GM19240 (cell line): ENCODE results near the gene PTGR2.
"Not testable (repeated sequence)": the region's sequence is repeated elsewhere in the genome, so short reads cannot be mapped to it uniquely, and the experiment has no call there.

Experiments used
- DNase-seq: peaks from one replicate; pipeline ENCODE4 v3.0.0; 2011; ENCODE audit warnings: low spot score; ENCODE audit not compliant: insufficient read length

Gene PTGR2

DNA sequence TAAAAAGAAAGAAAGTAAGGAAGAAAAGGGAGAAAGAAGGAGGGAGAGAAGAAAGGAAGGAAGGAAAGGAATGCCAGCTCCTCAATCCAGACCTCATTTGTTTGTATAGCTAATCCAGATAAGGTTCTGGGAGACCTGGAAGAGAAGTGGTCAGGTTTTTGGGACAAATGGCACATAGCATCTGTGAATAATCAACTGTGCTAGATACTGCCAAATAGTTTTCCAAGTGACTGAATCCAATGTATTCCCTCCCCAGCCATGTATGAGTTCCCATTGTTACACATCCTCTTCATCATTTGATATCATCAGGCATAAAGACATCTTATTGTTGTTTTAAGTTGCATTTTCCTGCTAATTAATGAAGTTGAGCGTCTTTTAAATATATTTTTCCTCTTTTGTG, 18.6 kb upstream of the PTGR2 start:
- DNase-seq, result no peak

GRCh38 chr14:73833530-73834260, 17.9 kb upstream of the PTGR2 start:
- DNase-seq, result no peak

DNA sequence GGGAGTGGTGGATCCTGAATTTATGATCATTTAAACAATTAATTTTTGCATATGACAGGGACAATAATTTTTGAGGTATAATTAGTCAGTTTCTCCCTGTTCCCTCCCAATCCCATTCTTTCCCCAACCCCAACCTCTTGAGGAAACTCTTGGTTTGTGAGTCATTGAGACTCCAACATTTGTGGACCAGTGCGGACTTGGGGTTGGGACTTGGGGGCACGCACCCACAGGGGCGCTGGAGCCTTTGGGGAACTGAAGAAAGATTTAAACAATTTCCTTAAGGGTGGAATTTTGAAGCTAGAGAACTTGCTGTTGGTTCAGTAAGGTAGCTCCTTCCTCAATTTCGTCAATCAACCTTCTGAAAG, 17.4 kb upstream of the PTGR2 start:
- no peak for DNase-seq

DNA sequence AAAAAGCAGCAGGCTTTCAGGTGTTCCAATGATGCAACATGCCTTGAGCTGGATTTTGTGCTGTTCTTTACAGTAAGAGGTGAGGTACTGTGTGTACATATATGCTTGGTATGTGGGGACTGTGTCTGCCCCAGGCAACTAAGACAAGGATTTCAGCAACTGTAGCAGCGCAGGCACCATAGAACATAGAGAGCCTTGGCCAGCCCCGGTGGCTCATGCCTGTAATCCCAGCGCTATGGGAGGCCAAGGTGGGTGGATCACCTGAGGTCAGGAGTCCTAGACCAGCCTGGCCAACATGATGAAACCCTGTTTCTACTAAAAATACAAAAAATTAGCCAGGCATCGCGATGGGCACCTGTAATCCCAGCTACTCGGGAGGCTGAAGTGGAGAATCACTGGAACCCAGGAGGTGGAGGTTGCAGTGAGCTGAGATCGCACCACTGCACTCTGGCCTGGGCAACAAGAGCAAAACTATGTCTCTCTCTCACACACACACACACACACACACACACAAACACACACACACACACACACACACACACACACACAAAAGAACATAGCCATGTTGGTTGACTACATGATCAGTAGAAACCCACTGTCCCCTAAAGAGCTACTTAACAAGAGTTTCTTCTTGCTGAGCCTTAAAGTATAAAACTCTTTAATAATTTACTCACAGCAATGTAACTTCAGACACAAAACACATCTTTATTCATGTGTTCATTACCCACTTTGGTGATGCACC, 13.2 kb upstream of the PTGR2 start:
- not testable (repeated sequence) for DNase-seq

- DNase-seq, result no peak
Measured at GRCh38 chr14:73842201-73842600, 9.4 kb upstream of the PTGR2 start.

DNA sequence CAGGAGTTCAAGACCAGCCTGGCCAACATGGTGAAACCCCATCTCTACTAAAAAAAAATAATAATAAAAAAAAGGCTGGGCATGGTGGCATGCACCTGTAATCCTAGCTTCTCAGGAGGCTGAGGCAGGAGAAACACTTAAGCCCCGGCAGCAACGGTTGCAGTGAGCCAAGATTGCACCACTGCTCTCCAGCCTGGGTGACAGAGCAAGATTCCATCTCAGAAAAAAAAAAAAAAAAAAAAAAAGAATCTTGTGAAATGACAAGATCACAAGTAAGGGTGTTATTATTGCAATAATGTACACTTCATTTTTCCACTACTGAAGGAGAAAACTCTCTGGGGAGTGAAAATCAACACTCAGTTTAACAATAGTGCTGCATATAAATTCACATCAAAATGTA, 8.8 kb upstream of the PTGR2 start:
- DNase-seq, result no peak

DNA sequence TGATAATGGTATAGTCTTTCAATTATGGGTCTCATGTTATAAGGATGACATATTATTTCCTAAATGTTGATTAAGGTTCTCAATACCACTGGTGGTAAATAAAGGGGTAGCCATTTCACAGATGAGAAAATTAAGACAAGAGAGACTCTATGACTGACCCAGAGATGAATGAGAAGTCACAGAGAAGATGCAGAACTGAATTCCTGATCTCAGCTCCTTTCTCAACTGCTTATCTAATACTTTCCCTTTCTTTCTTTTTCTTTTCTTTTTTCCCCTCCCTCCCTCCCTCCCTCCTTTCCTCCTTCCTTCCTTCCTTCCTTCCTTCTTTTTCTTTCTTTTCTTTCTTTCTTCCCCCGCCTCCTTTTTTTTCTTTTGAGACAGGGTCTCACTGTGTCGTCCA, 8.3 kb upstream of the PTGR2 start:
- no peak for DNase-seq

GRCh38 chr14:73846947-73847346, 4.7 kb upstream of the PTGR2 start:
- no peak for DNase-seq

DNA sequence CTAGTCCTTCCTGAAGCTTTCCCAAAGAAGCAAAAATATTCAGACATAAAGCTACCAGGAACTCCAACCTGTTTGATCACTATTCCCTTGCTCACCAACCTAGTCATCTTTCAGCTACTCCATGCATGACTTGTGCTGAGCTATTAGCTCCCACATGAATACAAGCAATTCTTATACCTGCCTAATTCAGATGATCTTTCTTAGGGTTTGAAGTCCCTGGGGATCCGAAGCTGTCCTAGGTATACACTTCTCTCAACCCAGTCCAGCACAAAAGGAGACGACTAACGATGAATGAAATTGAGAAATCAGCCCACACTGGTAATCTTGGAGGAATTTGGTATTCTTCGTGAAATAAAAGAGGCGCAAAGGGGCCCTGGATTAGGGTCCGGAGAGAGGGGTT, 631 bp upstream of the PTGR2 start:
- no peak for DNase-seq

- DNase-seq, result no peak
Measured at GRCh38 chr14:73859145-73859544, 7.5 kb downstream of the PTGR2 start.

DNA sequence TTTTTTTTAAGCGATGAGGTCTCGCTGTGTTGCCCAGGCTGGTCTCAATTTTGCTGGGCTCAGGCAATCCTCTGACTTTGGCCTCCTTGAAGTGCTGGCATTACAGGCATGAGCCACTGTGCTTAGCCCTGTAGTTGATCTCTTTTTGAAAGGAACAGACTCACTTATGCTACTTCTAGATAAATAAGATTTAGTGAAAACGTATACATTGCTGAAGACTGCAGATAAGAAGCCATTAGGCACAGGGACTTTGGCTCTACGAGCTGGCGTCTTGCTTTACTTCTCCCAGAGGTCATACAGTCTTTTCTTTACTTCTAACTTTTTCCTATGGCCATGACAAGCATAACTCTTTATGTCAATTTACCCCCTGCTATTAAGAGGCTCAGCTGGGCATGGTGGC, 9.4 kb downstream of the PTGR2 start:
- no peak for DNase-seq

- no peak for DNase-seq
Measured at GRCh38 chr14:73862480-73862879, 10.8 kb downstream of the PTGR2 start.

- no peak for DNase-seq
Measured at GRCh38 chr14:73863209-73863608, 11.6 kb downstream of the PTGR2 start.

DNA sequence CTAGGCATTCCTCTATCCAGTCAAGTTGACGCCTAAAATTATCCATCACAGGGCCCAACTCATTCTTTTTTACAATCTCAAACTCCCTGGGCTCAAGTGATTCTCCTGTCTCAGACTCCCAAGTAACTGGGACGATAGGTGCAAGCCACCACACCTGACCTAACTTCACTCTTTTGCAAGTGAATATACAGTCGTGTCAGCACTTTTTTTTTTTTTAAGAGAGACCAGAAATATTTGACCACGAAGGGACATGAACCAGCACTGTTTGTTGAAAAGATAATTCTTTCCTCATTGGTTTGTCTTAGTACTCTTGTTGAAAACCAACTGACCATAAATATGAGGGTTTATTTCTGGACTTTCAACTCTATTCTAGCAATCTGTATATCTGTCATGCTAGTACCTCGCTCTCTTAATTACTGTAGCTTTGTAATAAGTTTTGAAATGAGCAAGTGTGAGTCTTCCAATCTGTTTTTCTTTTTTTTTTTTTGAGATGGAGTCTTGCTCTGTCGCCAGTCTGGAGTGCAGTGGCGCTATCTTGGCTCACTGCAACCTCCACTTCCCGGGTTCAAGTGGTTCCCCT, 14.0 kb downstream of the PTGR2 start:
- no peak for DNase-seq

- DNase-seq, result not testable (repeated sequence)
Measured at GRCh38 chr14:73869754-73870153, 18.1 kb downstream of the PTGR2 start.

DNA sequence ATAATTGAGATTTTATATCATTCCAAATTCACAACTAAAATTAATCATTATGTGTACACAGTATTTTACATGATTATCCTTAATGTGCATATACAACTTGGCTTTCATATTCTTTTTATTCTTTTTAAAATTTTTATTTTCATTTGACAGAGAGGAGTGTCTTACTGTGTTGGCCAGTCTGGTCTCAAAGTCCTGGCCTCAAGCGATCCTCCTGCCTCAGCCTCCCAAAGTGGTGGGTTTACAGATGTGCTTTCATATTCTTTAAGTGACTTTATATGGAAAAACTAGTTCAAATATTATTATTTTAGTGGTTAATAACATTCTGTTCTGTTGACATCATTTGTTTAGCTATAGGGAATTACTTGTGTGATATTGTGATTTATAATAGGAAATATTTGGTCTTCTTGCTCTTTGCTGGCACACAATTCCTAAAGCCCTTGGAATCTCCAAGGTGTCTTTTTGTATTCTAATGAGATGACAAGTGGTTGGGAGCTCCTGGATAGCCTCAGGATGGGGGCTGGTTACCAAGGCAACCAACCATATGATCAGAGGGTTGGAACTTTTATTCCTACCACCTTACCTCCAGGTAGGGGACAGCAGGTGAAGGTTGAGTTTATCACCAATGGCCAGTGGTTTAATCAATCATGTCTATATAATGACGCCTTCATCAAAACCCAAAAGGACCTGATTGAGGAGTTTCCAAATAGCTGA, 19.0 kb downstream of the PTGR2 start:
- no peak for DNase-seq

GRCh38 chr14:73873660-73874059, 22.0 kb downstream of the PTGR2 start:
- no peak for DNase-seq

DNA sequence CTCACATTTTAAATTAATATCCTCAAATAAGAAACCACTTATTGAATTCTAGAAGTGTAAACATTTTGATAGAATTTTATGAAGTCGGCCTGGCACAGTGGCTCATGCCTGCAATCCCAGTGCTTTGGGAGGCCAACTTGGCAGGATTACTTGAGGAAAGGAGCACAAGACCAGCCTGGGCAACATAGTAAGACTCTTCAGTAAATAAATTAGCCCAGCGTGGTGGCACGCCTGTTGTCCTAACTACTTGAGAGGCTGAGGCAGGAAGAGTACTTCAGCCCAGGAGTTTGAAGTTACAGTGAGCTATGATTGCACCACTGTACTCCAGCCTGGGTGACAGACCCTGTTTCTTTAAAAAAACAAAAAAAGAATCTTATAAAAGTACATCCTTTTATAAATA, 26.2 kb downstream of the PTGR2 start:
- DNase-seq, result no peak

DNA sequence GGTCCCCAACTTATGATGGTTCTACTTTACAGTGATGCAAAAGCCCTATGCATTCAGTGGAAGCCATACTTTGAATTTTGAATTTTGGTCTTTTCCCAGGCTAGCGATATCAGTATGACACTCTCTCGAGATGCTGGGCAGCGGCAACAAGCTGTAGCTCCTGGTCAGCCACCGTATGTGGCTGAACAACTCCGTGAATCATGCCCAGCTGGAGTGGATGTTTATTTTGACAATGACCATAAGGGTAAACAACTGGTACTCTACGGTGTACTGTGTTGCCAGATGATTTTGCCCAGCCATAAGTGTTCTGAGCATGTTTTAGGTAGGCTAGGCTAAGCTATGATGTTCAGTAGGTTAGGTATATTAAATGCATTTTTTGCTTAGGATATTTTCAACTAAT, 26.8 kb downstream of the PTGR2 start:
- DNase-seq, result no peak

DNA sequence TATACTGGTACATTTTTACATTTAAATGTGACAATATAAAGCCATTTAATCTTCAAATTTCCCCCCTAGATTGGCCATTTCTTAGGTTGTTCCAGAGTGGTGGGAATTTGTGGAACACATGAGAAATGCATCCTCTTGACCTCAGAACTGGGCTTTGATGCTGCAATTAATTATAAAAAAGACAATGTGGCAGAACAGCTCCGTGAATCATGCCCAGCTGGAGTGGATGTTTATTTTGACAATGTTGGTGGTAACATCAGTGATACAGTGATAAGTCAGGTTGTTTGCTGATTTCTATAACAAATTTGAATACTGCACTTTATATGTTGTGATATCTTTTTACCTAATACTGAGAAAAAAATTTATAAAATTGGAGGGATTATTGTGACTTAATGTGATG, 27.4 kb downstream of the PTGR2 start:
- DNase-seq, result no peak

DNA sequence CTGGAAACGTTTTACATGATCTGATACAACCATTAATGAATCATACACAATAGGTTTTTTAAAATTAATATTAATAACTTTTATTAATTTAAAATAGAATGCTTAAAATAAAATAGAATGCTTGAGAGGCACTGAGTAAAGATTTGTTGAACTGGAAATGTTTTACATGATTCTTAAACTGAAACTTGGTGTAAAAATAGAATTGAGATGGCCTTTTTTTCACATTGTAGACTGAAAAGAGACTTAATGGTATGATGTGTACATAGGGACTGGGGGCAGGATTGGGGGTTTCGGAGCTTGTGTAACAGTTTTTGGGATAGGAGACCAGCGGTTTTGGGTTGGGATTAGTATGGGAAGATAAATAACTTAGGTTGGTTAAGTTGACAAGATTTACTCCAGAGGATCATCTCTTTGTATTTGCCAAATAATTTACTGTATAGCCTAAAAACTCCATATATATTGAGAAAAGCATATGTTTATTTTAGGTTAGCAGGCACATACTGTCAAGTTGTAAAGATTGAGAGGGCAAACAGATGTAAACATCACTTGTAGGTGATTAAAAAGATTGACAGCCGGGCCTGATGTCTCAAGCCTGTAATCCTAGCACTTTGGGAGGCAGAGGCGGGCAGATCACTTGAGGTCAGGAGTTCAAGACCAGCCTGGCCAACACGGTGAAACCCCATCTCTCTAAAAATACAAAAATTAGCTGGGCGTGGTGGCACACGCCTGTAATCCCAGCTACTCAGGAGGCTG, 33.0 kb downstream of the PTGR2 start:
- DNase-seq, result no peak
